HEK293T (cell line): ENCODE results near the gene MED12L.

Experiments used
- CTCF ChIA-PET: fragments of 350-600 bp; formaldehyde crosslinking; extraction: SDS; loops from one replicate; lab custom pipeline; 2021; ENCODE audit warnings: antibody characterized with exemption, inconsistent platforms; lab: Yijun Ruan, JAX
- POLR2A ChIA-PET: fragments of 350-600 bp; formaldehyde crosslinking; extraction: SDS; loops from one replicate; lab custom pipeline; 2020; ENCODE audit warnings: antibody characterized with exemption, inconsistent platforms; lab: Yijun Ruan, JAX
- DNase-seq: peaks from one replicate; pipeline ENCODE4 v3.0.0; 2012; ENCODE audit warnings: mixed read lengths; ENCODE audit errors: extremely low spot score
- ARNT ChIP-seq: fragments of 450-650 bp; IDR thresholded peaks from 2 replicates; pipeline ENCODE4 v1.6.1; 2017; ENCODE audit warnings: mild to moderate bottlenecking
- BHLHE40 ChIP-seq: fragments of 450-650 bp; IDR thresholded peaks from 2 replicates; pipeline ENCODE4 v1.6.1; 2016; ENCODE audit warnings: mild to moderate bottlenecking, moderate library complexity, borderline replicate concordance
- CTBP1 ChIP-seq: fragments of 450-650 bp; IDR thresholded peaks from 2 replicates; pipeline ENCODE4 v1.6.1; 2016; ENCODE audit warnings: borderline replicate concordance
- ELF4 ChIP-seq: fragments of 450-650 bp; IDR thresholded peaks from 2 replicates; pipeline ENCODE4 v1.6.1; 2017; ENCODE audit warnings: antibody characterized with exemption
- FOXA1 ChIP-seq: fragments of 450-650 bp; IDR thresholded peaks from 2 replicates; pipeline ENCODE4 v1.6.1; 2016; ENCODE audit warnings: mild to moderate bottlenecking
- FOXK2 ChIP-seq: fragments of 450-650 bp; IDR thresholded peaks from 2 replicates; pipeline ENCODE4 v1.6.1; 2016; ENCODE audit warnings: mild to moderate bottlenecking
- FOXM1 ChIP-seq: fragments of 450-650 bp; IDR thresholded peaks from 2 replicates; pipeline ENCODE4 v1.6.1; 2017; ENCODE audit warnings: mild to moderate bottlenecking, borderline replicate concordance
- HDGF ChIP-seq: fragments of 450-650 bp; IDR thresholded peaks from 2 replicates; pipeline ENCODE4 v1.6.1; 2017; ENCODE audit warnings: antibody characterized with exemption, borderline replicate concordance
- L3MBTL2 ChIP-seq: fragments of 450-650 bp; conservative IDR thresholded peaks from 2 replicates; pipeline ENCODE4 v1.6.1; 2016; ENCODE audit warnings: mild to moderate bottlenecking
- LEF1 ChIP-seq: fragments of 450-650 bp; IDR thresholded peaks from 2 replicates; pipeline ENCODE4 v1.6.1; 2017; ENCODE audit warnings: mild to moderate bottlenecking, borderline replicate concordance
- NFRKB ChIP-seq: fragments of 450-650 bp; IDR thresholded peaks from 2 replicates; pipeline ENCODE4 v1.6.1; 2016; ENCODE audit warnings: mild to moderate bottlenecking, moderate library complexity
- SP1 ChIP-seq: fragments of 450-650 bp; IDR thresholded peaks from 2 replicates; pipeline ENCODE4 v1.6.1; 2017
- SUZ12 ChIP-seq: fragments of 450-650 bp; IDR thresholded peaks from 2 replicates; pipeline ENCODE4 v1.6.1; 2016; ENCODE audit warnings: mild to moderate bottlenecking
- TARDBP ChIP-seq: fragments of 450-650 bp; IDR thresholded peaks from 2 replicates; pipeline ENCODE4 v1.6.1; 2016
- ZNF384 ChIP-seq: fragments of 450-650 bp; IDR thresholded peaks from 2 replicates; pipeline ENCODE4 v1.6.1; 2016
- TF ChIP-seq, protein P1 (sequence below): fragments of 450-650 bp; IDR thresholded peaks from 2 replicates; pipeline ENCODE4 v1.6.1; 2016

Gene MED12L

DNA sequence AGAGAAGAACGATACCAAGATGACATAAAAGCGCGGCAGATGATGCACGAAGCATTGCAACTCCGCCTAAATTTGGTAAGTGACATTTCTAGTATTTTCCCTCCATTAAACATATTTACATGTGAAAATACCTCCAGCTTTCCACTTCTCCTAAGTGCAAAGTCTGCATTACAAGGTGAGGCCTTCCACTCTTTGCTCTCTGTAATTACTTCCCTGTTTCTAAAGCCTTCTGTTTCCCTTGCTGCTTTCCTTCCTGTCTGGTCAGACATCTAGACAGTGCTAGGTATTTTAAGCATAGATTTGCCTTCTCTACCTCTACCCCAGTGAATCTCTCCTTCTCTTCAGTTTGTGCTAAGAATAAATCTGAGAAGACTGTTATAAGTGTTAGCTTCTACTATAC lies 297.2 kb downstream of the MED12L start:
- no peak for DNase-seq
- POLR2A ChIA-PET = no interaction called here
- TF ChIP-seq LEF1 = no peak
- TF ChIP-seq ELF4 = no peak
- TF ChIP-seq ZNF384 = no peak
- no peak for TF ChIP-seq FOXM1
- no peak for TF ChIP-seq TARDBP
- no peak for TF ChIP-seq CTBP1
- TF ChIP-seq, protein P1, sequence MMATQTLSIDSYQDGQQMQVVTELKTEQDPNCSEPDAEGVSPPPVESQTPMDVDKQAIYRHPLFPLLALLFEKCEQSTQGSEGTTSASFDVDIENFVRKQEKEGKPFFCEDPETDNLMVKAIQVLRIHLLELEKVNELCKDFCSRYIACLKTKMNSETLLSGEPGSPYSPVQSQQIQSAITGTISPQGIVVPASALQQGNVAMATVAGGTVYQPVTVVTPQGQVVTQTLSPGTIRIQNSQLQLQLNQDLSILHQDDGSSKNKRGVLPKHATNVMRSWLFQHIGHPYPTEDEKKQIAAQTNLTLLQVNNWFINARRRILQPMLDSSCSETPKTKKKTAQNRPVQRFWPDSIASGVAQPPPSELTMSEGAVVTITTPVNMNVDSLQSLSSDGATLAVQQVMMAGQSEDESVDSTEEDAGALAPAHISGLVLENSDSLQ = no peak
- no peak for TF ChIP-seq BHLHE40
- no peak for TF ChIP-seq L3MBTL2
- TF ChIP-seq HDGF = no peak
- no peak for TF ChIP-seq NFRKB
- no peak for TF ChIP-seq SP1
- TF ChIP-seq FOXA1 = no peak
- CTCF ChIA-PET = no interaction called here

DNA sequence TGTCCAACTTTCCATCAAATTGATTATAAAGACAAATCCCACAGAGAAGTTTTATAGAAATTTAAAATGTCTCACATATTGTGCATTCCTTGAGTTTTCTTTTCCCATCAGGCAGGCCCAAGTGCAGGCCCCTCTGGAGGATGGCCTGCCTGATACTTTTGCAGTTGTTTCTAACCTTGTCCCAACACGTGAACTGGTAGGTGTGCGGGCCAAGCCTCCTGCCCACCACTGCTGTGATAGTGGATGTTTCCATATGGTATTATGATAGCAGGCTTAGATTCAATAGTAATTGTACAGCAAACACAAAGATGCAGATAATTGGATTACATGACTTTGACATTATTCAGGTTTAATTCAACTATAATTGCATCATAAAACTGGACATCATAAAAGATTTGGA lies 297.6 kb downstream of the MED12L start:
- DNase-seq = no peak
- CTCF ChIA-PET = no interaction called here
- POLR2A ChIA-PET = no interaction called here
- TF ChIP-seq ZNF384 (no peak), FOXK2 (no peak), SUZ12 (no peak), LEF1 (no peak), NFRKB (no peak), CTBP1 (no peak), BHLHE40 (no peak), L3MBTL2 (no peak), ELF4 (no peak), TARDBP (no peak), SP1 (no peak), HDGF (no peak), FOXA1 (no peak), FOXM1 (no peak), ARNT (no peak)
- TF ChIP-seq, protein P1 = no peak

DNA sequence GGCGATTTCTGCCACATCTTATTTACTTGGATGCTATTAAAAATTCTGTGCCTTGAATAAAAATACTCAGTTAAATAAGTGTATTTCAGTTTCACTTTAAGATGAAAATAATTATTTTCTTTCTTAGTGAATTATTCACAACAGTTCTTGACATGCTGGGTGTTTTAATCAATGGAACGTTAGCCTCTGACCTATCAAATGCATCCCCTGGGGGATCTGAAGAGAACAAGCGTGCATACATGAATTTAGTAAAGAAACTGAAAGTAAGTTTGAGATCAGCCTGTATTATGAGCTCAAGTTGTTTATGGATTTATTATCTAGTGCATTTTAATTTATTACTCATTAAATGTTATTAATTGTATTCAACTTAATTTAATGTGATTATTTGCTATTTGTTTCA lies 298.5 kb downstream of the MED12L start:
- TF ChIP-seq CTBP1 = no peak
- TF ChIP-seq NFRKB = no peak
- no peak for TF ChIP-seq FOXA1
- TF ChIP-seq FOXM1 = no peak
- no peak for TF ChIP-seq LEF1
- TF ChIP-seq, protein P1 = no peak
- no peak for TF ChIP-seq BHLHE40
- TF ChIP-seq L3MBTL2 = no peak
- no peak for TF ChIP-seq ELF4
- no peak for TF ChIP-seq SUZ12
- no peak for TF ChIP-seq SP1
- no peak for TF ChIP-seq FOXK2
- no peak for TF ChIP-seq ARNT
- TF ChIP-seq TARDBP = no peak
- TF ChIP-seq ZNF384 = no peak
- POLR2A ChIA-PET = no interaction called here
- no peak for DNase-seq
- CTCF ChIA-PET = no interaction called here

DNA sequence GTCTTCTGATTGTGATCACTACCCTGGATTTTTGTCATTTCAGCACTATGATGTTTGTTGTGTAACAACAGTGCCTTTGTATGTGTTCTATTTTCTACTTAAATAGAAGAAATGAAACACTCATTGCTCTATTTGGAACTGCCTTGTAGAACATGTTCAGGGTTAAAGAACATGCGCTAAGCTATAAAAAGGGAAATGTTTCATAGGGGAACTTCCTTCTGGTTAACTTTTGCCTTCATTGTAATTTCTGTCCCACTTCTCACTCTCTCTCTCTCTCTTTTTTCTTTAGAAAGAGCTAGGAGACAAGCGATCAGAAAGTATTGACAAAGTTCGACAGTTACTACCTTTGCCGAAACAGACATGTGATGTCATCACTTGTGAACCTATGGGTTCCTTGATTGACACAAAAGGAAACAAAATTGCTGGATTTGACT lies 299.3 kb downstream of the MED12L start, which contains the start of gene P2RY12:
TSS of gene P2RY12 (minus strand) at position 13 of the 434 bp plus-strand sequence. CDS start 45,908 bp downstream, outside the sequence.
- TF ChIP-seq SUZ12 (no peak), FOXA1 (no peak), SP1 (no peak), LEF1 (no peak), ARNT (no peak), CTBP1 (no peak), TARDBP (no peak)
- ChIA-PET POLR2A (no interaction called here), CTCF (no interaction called here)

GRCh38 chr3:151386056-151386455 lies 300.6 kb downstream of the MED12L start:
- POLR2A ChIA-PET = no interaction called here
- TF ChIP-seq CTBP1 = no peak
- TF ChIP-seq FOXM1 = no peak
- TF ChIP-seq SUZ12 = no peak
- no peak for TF ChIP-seq L3MBTL2
- TF ChIP-seq ELF4 = no peak
- no peak for TF ChIP-seq FOXA1
- no peak for TF ChIP-seq HDGF
- TF ChIP-seq BHLHE40 = no peak
- TF ChIP-seq TARDBP = no peak
- no peak for TF ChIP-seq FOXK2
- CTCF ChIA-PET = no interaction called here
- DNase-seq = no peak

More for the DNA sequence above, 299.3 kb downstream of the MED12L start, which contains the start of gene P2RY12:
- DNase-seq = no peak

GRCh38 chr3:151387432-151387831 lies 302.0 kb downstream of the MED12L start:
- ChIA-PET POLR2A (no interaction called here), CTCF (no interaction called here)
- no peak for DNase-seq
- TF ChIP-seq HDGF (no peak), BHLHE40 (no peak), NFRKB (no peak), FOXA1 (no peak), TARDBP (no peak), FOXK2 (no peak), ARNT (no peak), SP1 (no peak), CTBP1 (no peak), ZNF384 (no peak), SUZ12 (no peak), FOXM1 (no peak)
